Prostate gland (tissue), 2 donors: ENCODE data around the gene FEN1.

ENCODE experiments used
- CTCF ChIP-seq, 4 experiments: fragments of 200-600 bp in 2 of 4; fragments of 450-650 bp in 2 of 4; sonication (generic) in 2 of 4; IDR thresholded peaks; 1 replicate in 3 of 4; 2 replicates in 1 of 4; pipeline ENCODE4 v1.5.1; 2016 to 2019; ENCODE audit warnings: antibody characterized with exemption in 4 of 4, mild to moderate bottlenecking in 2 of 4, moderate library complexity in 2 of 4
- POLR2A ChIP-seq: fragments of 450-650 bp; IDR thresholded peaks from one replicate; pipeline ENCODE4 v1.6.1; 2016; ENCODE audit warnings: antibody characterized with exemption, mild to moderate bottlenecking
- POLR2AphosphoS5 ChIP-seq: sonication (generic); formaldehyde crosslinking; IDR thresholded peaks from one replicate; pipeline ENCODE4 v1.6.1; 2017; ENCODE audit warnings: antibody characterized with exemption

- no peak for TF ChIP-seq CTCF (IDR thresholded peaks at IDR 0.05)
- TF ChIP-seq POLR2AphosphoS5: no peak
- no peak for TF ChIP-seq POLR2A
Observed at GRCh38 chr11:61828379-61828628, 35.6 kb downstream of the FEN1 start.
